Posterior cingulate gyrus (tissue), 11 donors: Measurements from ENCODE around the gene PTPN5.

ENCODE experiments used
- DNase-seq, 10 donors: peaks; one replicate each; pipeline versions ENCODE4 v3.0.0 to v3.0.0-alpha.2; 2020 to 2021; ENCODE audit warnings: mixed read lengths in 3 of 10
- intact Hi-C: fragments of 100-400 bp; cut with DNase I; formaldehyde crosslinking; loops from one replicate; pipeline ENCODE4 v1.15.1; 2023

PTPN5 gene

GRCh38 chr11:18720091-18720807 is 71.3 kb downstream of the PTPN5 start:
- DNase-seq: peak in 5 of 10 donors; percentile 35 to 93 (median 63)

GRCh38 chr11:18715476-18715875 is 76.1 kb downstream of the PTPN5 start:
- intact Hi-C loops: no loop called here
- DNase-seq: no peak

More at GRCh38 chr11:18720091-18720807, 71.3 kb downstream of the PTPN5 start:
- intact Hi-C loops: loop anchor here (5.0 kb wide), 1 partner anchor 88 kb away; the partner anchor contains the start of gene SPTY2D1

- intact Hi-C loops: no loop called here
- DNase-seq: no peak
Measured at GRCh38 chr11:18714443-18714780, 77.2 kb downstream of the PTPN5 start.

- DNase-seq: peak in 1 of 10 donors; percentile 74
- intact Hi-C loops: no loop called here
Measured at GRCh38 chr11:18713646-18714442, 77.8 kb downstream of the PTPN5 start.

- intact Hi-C loops: no loop called here
- no peak for DNase-seq
Measured at GRCh38 chr11:18710545-18710944, 81.1 kb downstream of the PTPN5 start.

GRCh38 chr11:18709414-18709813 is 82.2 kb downstream of the PTPN5 start:
- no peak for DNase-seq
- intact Hi-C loops: no loop called here

- intact Hi-C loops: no loop called here
- no peak for DNase-seq
Measured at GRCh38 chr11:18707811-18708340, 83.7 kb downstream of the PTPN5 start.

GRCh38 chr11:18706330-18707243 is 85.0 kb downstream of the PTPN5 start:
- peak in 8 of 10 donors; percentile 34 to 89 (median 67) for DNase-seq
- intact Hi-C loops: no loop called here

GRCh38 chr11:18705651-18706281 is 85.8 kb downstream of the PTPN5 start:
- intact Hi-C loops: no loop called here
- DNase-seq: peak in 2 of 10 donors; percentile 80 to 89

GRCh38 chr11:18704698-18705097 is 86.9 kb downstream of the PTPN5 start:
- no peak for DNase-seq
- intact Hi-C loops: no loop called here

GRCh38 chr11:18704045-18704645 is 87.5 kb downstream of the PTPN5 start:
- DNase-seq: no peak
- intact Hi-C loops: no loop called here

GRCh38 chr11:18703001-18703763 is 88.4 kb downstream of the PTPN5 start:
- intact Hi-C loops: no loop called here

GRCh38 chr11:18701614-18702216 is 89.9 kb downstream of the PTPN5 start:
- no peak for DNase-seq
- intact Hi-C loops: no loop called here

More at GRCh38 chr11:18703001-18703763, 88.4 kb downstream of the PTPN5 start:
- no peak for DNase-seq

GRCh38 chr11:18700872-18701271 is 90.7 kb downstream of the PTPN5 start:
- intact Hi-C loops: no loop called here
- no peak for DNase-seq

- intact Hi-C loops: no loop called here
- peak in 1 of 10 donors; percentile 82 for DNase-seq
Measured at GRCh38 chr11:18700375-18700774, 91.2 kb downstream of the PTPN5 start.

- peak in 6 of 10 donors; percentile 20 to 87 (median 40) for DNase-seq
- intact Hi-C loops: loop anchor here (5.0 kb wide), 2 partner anchors 63 to 113 kb away; partner anchors contain the start of gene UEVLD
Measured at GRCh38 chr11:18699848-18700261, 91.7 kb downstream of the PTPN5 start.

GRCh38 chr11:18699269-18699596 is 92.4 kb downstream of the PTPN5 start:
- no peak for DNase-seq
- intact Hi-C loops: loop anchor here (5.0 kb wide), 2 partner anchors 62 to 112 kb away; partner anchors contain the start of gene UEVLD
